ENCODE results near the gene ZDHHC12. TPM values are rescaled to one million over a fixed set of nuclear protein-coding genes. Genes with fewer than 3 reads are reported as not detected.

ZDHHC12 gene
- total RNA-seq, 1 experiment from 2014 or later: 22.7 TPM

GRCh38 chr9:128719919-128720605 lies 3.9 kb downstream of the ZDHHC12 start:
- no peaks in the 10 kb centered on the region for H3K27me3 ChIP-seq
- H3K4me3 ChIP-seq: no peak overlapping the region
- H3K9me3 ChIP-seq: no peaks in the 10 kb centered on the region
- H3K36me3 ChIP-seq: no peaks in the 10 kb centered on the region; the same call in none of the 2 replicates
- no peak for DNase-seq

- Histone ChIP-seq H3K9me3 (no peaks in the 10 kb centered on the region), H3K36me3 (no peaks in the 10 kb centered on the region; the same call in none of the 2 replicates), H3K4me3 (no peak overlapping the region), H3K27me3 (no peaks in the 10 kb centered on the region)
- DNase-seq: no peak
These were observed 5.5 kb downstream of the ZDHHC12 start for GRCh38 chr9:128718475-128718874.

GRCh38 chr9:128718047-128718446 lies 5.9 kb downstream of the ZDHHC12 start:
- Histone ChIP-seq H3K9me3 (no peaks in the 10 kb centered on the region), H3K36me3 (no peaks in the 10 kb centered on the region; the same call in none of the 2 replicates), H3K27me3 (no peaks in the 10 kb centered on the region), H3K4me3 (no peak overlapping the region)
- DNase-seq: no peak

- H3K4me3 ChIP-seq: no peak overlapping the region
- DNase-seq: peak; percentile 23
These were observed 7.2 kb downstream of the ZDHHC12 start for GRCh38 chr9:128716581-128717254.

GRCh38 chr9:128715436-128715750 lies 8.5 kb downstream of the ZDHHC12 start:
- no peaks in the 10 kb centered on the region; the same call in 1 of the 2 replicates for H3K36me3 ChIP-seq
- H3K9me3 ChIP-seq: no peaks in the 10 kb centered on the region
- no peaks in the 10 kb centered on the region for H3K27me3 ChIP-seq
- no peak overlapping the region for H3K4me3 ChIP-seq
- no peak for DNase-seq

More at GRCh38 chr9:128716581-128717254, 7.2 kb downstream of the ZDHHC12 start:
- Histone ChIP-seq H3K9me3 (no peaks in the 10 kb centered on the region), H3K27me3 (no peaks in the 10 kb centered on the region), H3K36me3 (no peaks in the 10 kb centered on the region; the same call in none of the 2 replicates)

- no peaks in the 10 kb centered on the region for H3K27me3 ChIP-seq
- H3K36me3 ChIP-seq: no peaks in the 10 kb centered on the region
- no peaks in the 10 kb centered on the region for H3K9me3 ChIP-seq
- no peak for DNase-seq
- H3K4me3 ChIP-seq: no peak overlapping the region
These were observed 9.1 kb downstream of the ZDHHC12 start for GRCh38 chr9:128714586-128715435.

GRCh38 chr9:128713941-128714573 lies 9.9 kb downstream of the ZDHHC12 start:
- Histone ChIP-seq H3K4me3 (no peak overlapping the region), H3K36me3 (no peaks in the 10 kb centered on the region), H3K27me3 (no peaks in the 10 kb centered on the region), H3K9me3 (no peaks in the 10 kb centered on the region)
- DNase-seq: no peak

- no peaks in the 10 kb centered on the region for H3K36me3 ChIP-seq
- H3K27me3 ChIP-seq: no peaks in the 10 kb centered on the region
- no peak overlapping the region for H3K4me3 ChIP-seq
- no peak for DNase-seq
- H3K9me3 ChIP-seq: no peaks in the 10 kb centered on the region
These were observed 10.5 kb downstream of the ZDHHC12 start for GRCh38 chr9:128713411-128713780.

GRCh38 chr9:128712451-128713410 lies 11.2 kb downstream of the ZDHHC12 start:
- no peak for DNase-seq
- Histone ChIP-seq H3K27me3 (no peaks in the 10 kb centered on the region), H3K36me3 (no peaks in the 10 kb centered on the region), H3K9me3 (no peaks in the 10 kb centered on the region), H3K4me3 (no peak overlapping the region)

- no peaks in the 10 kb centered on the region for H3K36me3 ChIP-seq
- H3K4me3 ChIP-seq: no peak overlapping the region
- no peak for DNase-seq
- H3K27me3 ChIP-seq: no peaks in the 10 kb centered on the region
- H3K9me3 ChIP-seq: no peaks in the 10 kb centered on the region
These were observed 16.5 kb downstream of the ZDHHC12 start for GRCh38 chr9:128707446-128707845.

GRCh38 chr9:128706671-128707381 lies 17.1 kb downstream of the ZDHHC12 start:
- no peak overlapping the region for H3K4me3 ChIP-seq
- H3K9me3 ChIP-seq: no peaks in the 10 kb centered on the region
- H3K27me3 ChIP-seq: no peaks in the 10 kb centered on the region
- no peaks in the 10 kb centered on the region for H3K36me3 ChIP-seq
- no peak for DNase-seq

GRCh38 chr9:128706045-128706444 lies 17.9 kb downstream of the ZDHHC12 start:
- H3K27me3 ChIP-seq: no peaks in the 10 kb centered on the region
- H3K9me3 ChIP-seq: no peaks in the 10 kb centered on the region
- H3K4me3 ChIP-seq: no peak overlapping the region
- DNase-seq: no peak
- no peaks in the 10 kb centered on the region for H3K36me3 ChIP-seq

GRCh38 chr9:128705051-128705965 lies 18.6 kb downstream of the ZDHHC12 start:
- no peaks in the 10 kb centered on the region for H3K27me3 ChIP-seq
- no peaks in the 10 kb centered on the region for H3K9me3 ChIP-seq
- H3K4me3 ChIP-seq: no peak overlapping the region
- H3K36me3 ChIP-seq: no peaks in the 10 kb centered on the region
- DNase-seq: no peak

- no peak overlapping the region for H3K4me3 ChIP-seq
- no peaks in the 10 kb centered on the region for H3K36me3 ChIP-seq
- no peak for DNase-seq
- no peaks in the 10 kb centered on the region for H3K27me3 ChIP-seq
- H3K9me3 ChIP-seq: no peaks in the 10 kb centered on the region
These were observed 19.6 kb downstream of the ZDHHC12 start for GRCh38 chr9:128704356-128704670.

Measured in MG63 (cell line).